GM19351 (cell line): ENCODE data around the gene PDXK.
"Not testable (repeated sequence)": the region's sequence is repeated elsewhere in the genome, so short reads cannot be mapped to it uniquely, and the experiment has no call there.

Experiments used
- ATAC-seq: cut with Tn5 transposase; IDR thresholded peaks from one replicate; pipeline ENCODE4 v1.9.1; 2021; ENCODE audit warnings: mild to moderate bottlenecking, moderate library complexity; ENCODE audit not compliant: unreplicated experiment

Gene PDXK

GRCh38 chr21:43697758-43698643 lies 20.9 kb upstream of the PDXK start:
- ATAC-seq = no peak

GRCh38 chr21:43699492-43699777 lies 19.5 kb upstream of the PDXK start:
- not testable (repeated sequence) for ATAC-seq

GRCh38 chr21:43699933-43700599 lies 18.9 kb upstream of the PDXK start:
- no peak for ATAC-seq

- ATAC-seq = no peak
Observed at GRCh38 chr21:43701936-43702784, 16.8 kb upstream of the PDXK start.

- no peak for ATAC-seq
Observed at GRCh38 chr21:43702785-43703034, 16.2 kb upstream of the PDXK start.

- no peak for ATAC-seq
Observed at GRCh38 chr21:43703035-43703880, 15.7 kb upstream of the PDXK start.

- ATAC-seq = no peak
Observed at GRCh38 chr21:43707462-43707861, 11.5 kb upstream of the PDXK start.

GRCh38 chr21:43708745-43709381 lies 10.1 kb upstream of the PDXK start:
- ATAC-seq = no peak

GRCh38 chr21:43712268-43712942 lies 6.5 kb upstream of the PDXK start:
- no peak for ATAC-seq

GRCh38 chr21:43713123-43713522 lies 5.8 kb upstream of the PDXK start:
- ATAC-seq = not testable (repeated sequence)

GRCh38 chr21:43716376-43717165 lies 2.4 kb upstream of the PDXK start:
- ATAC-seq = peak; percentile 37

- ATAC-seq = no peak
Observed at GRCh38 chr21:43717166-43717853, 1.6 kb upstream of the PDXK start.

- no peak for ATAC-seq
Observed at GRCh38 chr21:43717967-43718871, 710 bp upstream of the PDXK start.

GRCh38 chr21:43719748-43720538 lies 1.0 kb downstream of the PDXK start:
- ATAC-seq = no peak

- no peak for ATAC-seq
Observed at GRCh38 chr21:43720539-43721166, 1.7 kb downstream of the PDXK start.

GRCh38 chr21:43721206-43721605 lies 2.3 kb downstream of the PDXK start:
- no peak for ATAC-seq
